SK-N-SH (cell line): ENCODE results near the gene MAP6. TPM values are rescaled to one million over a fixed set of nuclear protein-coding genes. Genes with fewer than 3 reads are reported as not detected.

ENCODE experiments used
- CTCF ChIA-PET: fragments of 300-600, 350-600 bp; formaldehyde crosslinking; extraction: SDS; loops from one replicate; lab custom pipeline; 2021; lab: Yijun Ruan, JAX
- POLR2A ChIA-PET: fragments of 350-600 bp; sonication (Branson Sonifier 250); formaldehyde crosslinking; extraction: SDS; loops from one replicate; lab custom pipeline; 2020; ENCODE audit warnings: antibody characterized with exemption, inconsistent platforms; lab: Yijun Ruan, JAX
- DNase-seq: peaks from one replicate; pipeline ENCODE4 v3.0.0; 2012
- H2AFZ ChIP-seq: fragments of 200-600 bp; sonication (generic); 2 replicates; pipeline ENCODE4 v1.8.1; 2016; ENCODE audit warnings: antibody characterized with exemption, mild to moderate bottlenecking, low read depth
- H3F3A ChIP-seq: fragments of 200-600 bp; sonication (generic); replicated peaks from 2 replicates; pipeline ENCODE3; 2016; ENCODE audit warnings: antibody characterized with exemption, mild to moderate bottlenecking; ENCODE audit not compliant: insufficient read depth
- H3K27ac ChIP-seq, 2 experiments: fragments of 200-500 bp in 1 of 2; fragments of 200-600 bp in 1 of 2; sonication (Bioruptor generic) in 1 of 2; sonication (generic), shearing (Covaris generic) in 1 of 2; 2 replicates each; pipeline versions ENCODE4 v1.5.1 to v1.6.1; 2014 to 2016; ENCODE audit warnings: low read depth in 2 of 2, inconsistent platforms in 1 of 2, low read length in 1 of 2, mild to moderate bottlenecking in 1 of 2, mixed read lengths in 1 of 2
- H3K27me3 ChIP-seq: fragments of 200-600 bp; sonication (generic), shearing (Covaris generic); 2 replicates; pipeline ENCODE4 v1.6.1; 2016; ENCODE audit warnings: mixed run types; ENCODE audit not compliant: insufficient read depth
- H3K36me3 ChIP-seq, 2 experiments: fragments of 200-500 bp in 1 of 2; fragments of 200-600 bp in 1 of 2; sonication (Bioruptor generic) in 1 of 2; sonication (generic) in 1 of 2; replicated peaks in 1 of 2; 2 replicates each; pipeline versions ENCODE3 to v1.5.1; 2014 to 2016; ENCODE audit warnings: low read length in 1 of 2, mild to moderate bottlenecking in 1 of 2; ENCODE audit not compliant: insufficient read depth in 2 of 2, control insufficient read depth in 1 of 2
- H3K4me1 ChIP-seq, 2 experiments: fragments of 200-500 bp in 1 of 2; fragments of 200-600 bp in 1 of 2; sonication (Bioruptor generic) in 1 of 2; sonication (generic), shearing (Covaris generic) in 1 of 2; 2 replicates each; pipeline versions ENCODE4 v1.5.1 to v1.6.1; 2014 to 2016; ENCODE audit warnings: low read depth in 1 of 2, low read length in 1 of 2, mixed run types in 1 of 2; ENCODE audit not compliant: insufficient read depth in 2 of 2, control insufficient read depth in 1 of 2
- H3K4me2 ChIP-seq: fragments of 200-600 bp; sonication (generic), shearing (Covaris generic); 2 replicates; pipeline ENCODE4 v1.6.1; 2017; ENCODE audit warnings: mixed run types
- H3K4me3 ChIP-seq, 2 experiments: fragments of 200-500 bp in 1 of 2; fragments of 200-600 bp in 1 of 2; sonication (Bioruptor generic) in 1 of 2; sonication (generic), shearing (Covaris generic) in 1 of 2; 2 replicates each; pipeline versions ENCODE4 v1.5.1 to v1.8.1; 2014 to 2016; ENCODE audit warnings: low read depth in 2 of 2, inconsistent platforms in 1 of 2, low read length in 1 of 2, mild to moderate bottlenecking in 1 of 2, mixed read lengths in 1 of 2, moderate library complexity in 1 of 2
- H3K79me2 ChIP-seq: fragments of 200-600 bp; sonication (generic); 2 replicates; pipeline ENCODE4 v1.8.1; 2017; ENCODE audit warnings: mild to moderate bottlenecking; ENCODE audit not compliant: insufficient read depth
- H3K9ac ChIP-seq: fragments of 200-600 bp; sonication (generic); 2 replicates; pipeline ENCODE4 v1.6.1; 2017; ENCODE audit warnings: mixed run types
- H3K9me2 ChIP-seq: fragments of 200-600 bp; sonication (generic); 2 replicates; pipeline ENCODE4 v1.6.1; 2017; ENCODE audit warnings: mixed run types
- H3K9me3 ChIP-seq: fragments of 200-600 bp; sonication (generic); 2 replicates; pipeline ENCODE4 v1.6.1; 2017; ENCODE audit warnings: mixed run types, mild to moderate bottlenecking, moderate library complexity
- H4K20me1 ChIP-seq: fragments of 200-600 bp; sonication (generic); 2 replicates; pipeline ENCODE4 v1.6.1; 2017; ENCODE audit warnings: mild to moderate bottlenecking, mixed run types; ENCODE audit not compliant: insufficient read depth
- FOSL2 ChIP-seq: IDR thresholded peaks from 2 replicates; pipeline ENCODE4 v1.4.0; 2012; ENCODE audit warnings: low read depth, mild to moderate bottlenecking, moderate library complexity, borderline replicate concordance
- NRF1 ChIP-seq: IDR thresholded peaks from 2 replicates; pipeline ENCODE4 v1.6.1; 2012; ENCODE audit warnings: low read depth, mild to moderate bottlenecking, low read length
- POLR2AphosphoS5 ChIP-seq: IDR thresholded peaks from 2 replicates; pipeline ENCODE4 v1.6.1; 2012; ENCODE audit warnings: low read depth, low read length
- RAD21 ChIP-seq: IDR thresholded peaks from 2 replicates; pipeline ENCODE4 v1.6.1; 2012; ENCODE audit warnings: mild to moderate bottlenecking, low read length
- RFX5 ChIP-seq: IDR thresholded peaks from 2 replicates; pipeline ENCODE4 v1.6.1; 2012; ENCODE audit warnings: mild to moderate bottlenecking, improper control_type of control experiment, low read length
- SIN3A ChIP-seq: IDR thresholded peaks from 2 replicates; pipeline ENCODE4 v1.6.1; 2012; ENCODE audit warnings: low read depth, mild to moderate bottlenecking, low read length, moderate library complexity, borderline replicate concordance
- TAF1 ChIP-seq: IDR thresholded peaks from 2 replicates; pipeline ENCODE4 v1.6.1; 2012; ENCODE audit warnings: low read depth, mild to moderate bottlenecking, low read length, moderate library complexity, borderline replicate concordance
- WGBS: methylation state at CpG from one replicate; pipeline ENCODE4 v1.1.6; 2017; ENCODE audit warnings: low lambda C conversion rate; 5-methylcytosine and 5-hydroxymethylcytosine counted together
- polyA plus RNA-seq, 3 experiments: library from polyadenylated mRNA; depleted of rRNA; stranded (reverse); fragments of >200 nt; gene quantifications; 2 replicates each; pipeline ENCODE4 v1.2.3, GENCODE V29; 2012
- TF ChIP-seq, protein P1 (sequence below): IDR thresholded peaks from 2 replicates; pipeline ENCODE4 v1.4.0; 2012; ENCODE audit warnings: low read depth
- TF ChIP-seq, protein P2 (sequence below): IDR thresholded peaks from 2 replicates; pipeline ENCODE4 v1.4.0; 2012; ENCODE audit warnings: low read depth, borderline replicate concordance

The MAP6 gene
- polyA plus RNA-seq, 1 of the 3 experiments (the other 2 are of a cell fraction): 11.1 TPM

DNA sequence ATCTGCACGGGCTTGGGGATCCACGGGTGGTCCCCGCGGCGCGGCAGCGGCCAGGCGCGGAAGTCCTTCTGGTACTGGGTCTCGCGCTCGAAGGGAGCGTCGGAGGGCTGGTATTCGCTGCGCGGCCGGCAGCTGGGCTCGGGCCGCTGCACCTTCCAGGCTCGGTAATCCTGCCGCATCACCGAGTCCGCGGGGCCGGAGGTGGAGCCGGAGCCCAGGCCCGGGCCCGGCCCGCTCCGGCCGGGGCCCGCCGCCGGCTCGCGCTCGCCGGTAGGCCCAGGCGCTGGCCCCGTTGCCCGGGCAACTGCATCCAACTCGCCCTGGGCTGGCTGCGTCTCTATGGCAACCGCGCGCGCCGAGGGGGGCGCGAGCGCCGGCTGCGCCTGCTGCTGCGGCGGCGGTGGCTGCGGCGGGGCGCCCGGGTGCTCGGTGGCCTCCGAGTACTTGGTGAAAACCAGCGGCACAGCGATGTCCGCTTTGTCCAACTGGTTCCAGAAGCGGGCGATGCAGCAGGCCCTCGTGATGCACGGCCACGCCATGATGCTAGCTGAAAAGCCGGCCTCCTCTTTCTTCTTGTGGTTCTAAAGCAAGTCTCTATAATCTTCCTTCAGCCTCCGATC, 897 bp downstream of the MAP6 start:
- no peaks in the 10 kb centered on the region for H3K27me3 ChIP-seq
- H3K27ac ChIP-seq: peak overlapping the region; percentile 41 to 96; a peak in 2 of 4 replicates
- WGBS: 14% methylated on average over 2 of the region's 73 CpGs
- H3F3A ChIP-seq: peaks cover 11% of the 10 kb centered on the region
- H3K36me3 ChIP-seq: peaks cover 0 to 6% of the 10 kb centered on the region in 2 experiments
- CTCF ChIA-PET: interaction anchor here (1.1 to 3.8 kb wide), 8 partner anchors 16 to 86 kb away, joined by 3 to 28 read pairs (median 5); no protein-coding TSS in a partner anchor
- peak overlapping the region; percentile 97 for H3K4me2 ChIP-seq
- H4K20me1 ChIP-seq: no peaks in the 10 kb centered on the region
- peaks cover 21 to 23% of the 10 kb centered on the region in 2 experiments; a peak in 3 of 4 replicates for H3K4me1 ChIP-seq
- H2AFZ ChIP-seq: peak overlapping the region; percentile 72
- H3K9ac ChIP-seq: peak overlapping the region; percentile 56
- H3K9me2 ChIP-seq: no peaks in the 10 kb centered on the region
- no peaks in the 10 kb centered on the region for H3K79me2 ChIP-seq
- H3K4me3 ChIP-seq: peak overlapping the region; percentile 64 to 70
- DNase-seq: peak; percentile 95
- no peaks in the 10 kb centered on the region for H3K9me3 ChIP-seq
- TF ChIP-seq RFX5 (no peak), TAF1 (0 out of 2 replicates have a peak, but pooled peaks have one; percentile 16), FOSL2 (no peak), NRF1 (0 out of 2 replicates have a peak, but pooled peaks have one; percentile 18)
- TF ChIP-seq, all 33 proteins: peak for 2
- POLR2A ChIA-PET: interaction anchor here (0.7 to 5.0 kb wide), 7 partner anchors 29 to 142 kb away, joined by 3 to 27 read pairs (median 9); partner anchors contain the start of genes GDPD5 and SERPINH1

DNA sequence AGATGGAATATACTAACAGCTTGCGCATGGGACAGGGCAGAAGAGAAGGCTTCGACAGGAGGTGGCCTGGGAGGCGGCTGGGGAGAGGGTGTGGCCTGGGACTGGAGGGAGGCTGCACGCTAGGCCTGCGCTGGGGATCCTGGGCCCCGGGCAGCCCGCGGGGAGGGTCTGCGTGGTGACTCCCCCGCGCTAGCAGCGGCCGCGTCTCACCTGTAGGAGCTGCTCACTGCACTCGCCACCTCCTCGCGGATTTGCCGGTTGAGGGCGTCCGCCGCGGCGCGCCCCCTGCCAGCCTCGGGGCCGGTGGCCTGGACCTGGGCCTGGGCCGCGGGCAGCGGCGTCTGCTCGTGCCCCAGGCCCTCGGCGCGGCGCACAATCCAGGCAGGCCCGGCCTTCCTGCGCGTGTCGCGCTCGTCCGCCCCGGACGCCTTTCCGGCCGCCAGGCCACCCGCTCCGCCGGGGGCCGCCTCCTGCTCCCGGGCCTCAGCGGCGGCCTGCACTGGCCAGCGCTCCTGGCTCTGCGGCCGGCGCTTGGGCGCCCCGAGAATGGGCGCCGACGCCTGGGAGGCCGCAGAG, 1.5 kb downstream of the MAP6 start:
- 31% methylated on average over 3 of the region's 63 CpGs for WGBS
- H2AFZ ChIP-seq: peak overlapping the region; percentile 38; the same call in 1 of the 2 replicates
- H3F3A ChIP-seq: peaks cover 11% of the 10 kb centered on the region
- H3K4me2 ChIP-seq: peak overlapping the region; percentile 72
- peak overlapping the region; percentile 64 to 70 for H3K4me3 ChIP-seq
- H3K27me3 ChIP-seq: no peaks in the 10 kb centered on the region
- H3K9ac ChIP-seq: peak overlapping the region; percentile 56
- H3K9me3 ChIP-seq: no peaks in the 10 kb centered on the region
- no peaks in the 10 kb centered on the region for H3K9me2 ChIP-seq
- DNase-seq: peak; percentile 82
- ChIA-PET POLR2A (interaction anchor here (1.0 to 5.0 kb wide), 6 partner anchors 29 to 113 kb away, joined by 3 to 27 read pairs (median 10); partner anchors contain the start of gene SERPINH1), CTCF (interaction anchor here (1.1 to 3.8 kb wide), 5 partner anchors 15 to 85 kb away, joined by 3 to 28 read pairs (median 3); no protein-coding TSS in a partner anchor)
- H3K36me3 ChIP-seq: peaks cover 0 to 6% of the 10 kb centered on the region in 2 experiments
- TF ChIP-seq, protein P1, sequence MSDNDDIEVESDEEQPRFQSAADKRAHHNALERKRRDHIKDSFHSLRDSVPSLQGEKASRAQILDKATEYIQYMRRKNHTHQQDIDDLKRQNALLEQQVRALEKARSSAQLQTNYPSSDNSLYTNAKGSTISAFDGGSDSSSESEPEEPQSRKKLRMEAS: peak; percentile 7; the same call in 1 of the 2 replicates
- TF ChIP-seq RAD21: no peak
- no peaks in the 10 kb centered on the region for H3K79me2 ChIP-seq
- no peaks in the 10 kb centered on the region for H4K20me1 ChIP-seq
- peak overlapping the region in 1 of 2 experiments; percentile 96; a peak in 2 of 4 replicates for H3K27ac ChIP-seq
- peaks cover 21 to 23% of the 10 kb centered on the region in 2 experiments; a peak in 3 of 4 replicates for H3K4me1 ChIP-seq

DNA sequence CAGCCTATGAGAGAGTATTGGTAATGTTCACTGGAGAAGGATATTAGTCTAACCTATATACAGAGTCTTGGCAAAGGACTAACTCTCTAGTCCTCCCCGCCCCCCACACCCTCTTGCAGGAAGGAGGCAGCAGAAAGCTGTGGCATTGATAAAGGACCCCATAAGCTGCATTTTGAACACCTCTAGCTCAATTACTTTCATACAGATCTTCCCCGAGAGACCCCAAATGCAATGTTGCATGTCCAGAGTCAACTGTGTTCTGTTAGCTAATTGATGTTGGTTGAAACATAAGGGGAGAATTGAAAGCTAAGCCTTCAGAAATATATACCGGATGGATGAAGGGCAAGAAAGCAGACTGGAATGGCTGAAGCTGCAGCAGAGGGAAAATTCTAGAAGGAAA, 2.8 kb downstream of the MAP6 start:
- H3K9me3 ChIP-seq: 0 out of 2 replicates have a peak, but pooled peaks cover 9% of the 10 kb centered on the region
- H3K79me2 ChIP-seq: no peaks in the 10 kb centered on the region
- H3K4me1 ChIP-seq: peaks cover 21 to 23% of the 10 kb centered on the region in 2 experiments; a peak in 3 of 4 replicates
- H3K9me2 ChIP-seq: no peaks in the 10 kb centered on the region
- H3K9ac ChIP-seq: no peak overlapping the region
- H4K20me1 ChIP-seq: no peaks in the 10 kb centered on the region
- WGBS: 97% methylated on average over 3 of the region's 3 CpGs
- TF ChIP-seq TAF1 (no peak), POLR2AphosphoS5 (no peak), SIN3A (no peak)
- TF ChIP-seq, protein P2, sequence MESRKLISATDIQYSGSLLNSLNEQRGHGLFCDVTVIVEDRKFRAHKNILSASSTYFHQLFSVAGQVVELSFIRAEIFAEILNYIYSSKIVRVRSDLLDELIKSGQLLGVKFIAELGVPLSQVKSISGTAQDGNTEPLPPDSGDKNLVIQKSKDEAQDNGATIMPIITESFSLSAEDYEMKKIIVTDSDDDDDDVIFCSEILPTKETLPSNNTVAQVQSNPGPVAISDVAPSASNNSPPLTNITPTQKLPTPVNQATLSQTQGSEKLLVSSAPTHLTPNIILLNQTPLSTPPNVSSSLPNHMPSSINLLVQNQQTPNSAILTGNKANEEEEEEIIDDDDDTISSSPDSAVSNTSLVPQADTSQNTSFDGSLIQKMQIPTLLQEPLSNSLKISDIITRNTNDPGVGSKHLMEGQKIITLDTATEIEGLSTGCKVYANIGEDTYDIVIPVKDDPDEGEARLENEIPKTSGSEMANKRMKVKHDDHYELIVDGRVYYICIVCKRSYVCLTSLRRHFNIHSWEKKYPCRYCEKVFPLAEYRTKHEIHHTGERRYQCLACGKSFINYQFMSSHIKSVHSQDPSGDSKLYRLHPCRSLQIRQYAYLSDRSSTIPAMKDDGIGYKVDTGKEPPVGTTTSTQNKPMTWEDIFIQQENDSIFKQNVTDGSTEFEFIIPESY: no peak
- H3K4me2 ChIP-seq: no peak overlapping the region
- H3F3A ChIP-seq: peaks cover 11% of the 10 kb centered on the region
- H2AFZ ChIP-seq: no peak overlapping the region
- no peak for DNase-seq
- H3K27ac ChIP-seq: no peak overlapping the region; a peak in 1 of 4 replicates
- H3K4me3 ChIP-seq: peak overlapping the region in 1 of 2 experiments; percentile 14; a peak in 1 of 4 replicates
- H3K36me3 ChIP-seq: peaks cover 6 to 12% of the 10 kb centered on the region in 2 experiments
- ChIA-PET CTCF (interaction anchor here (0.9 to 2.0 kb wide), 5 partner anchors 26 to 119 kb away, joined by 3 to 6 read pairs (median 5); no protein-coding TSS in a partner anchor), POLR2A (interaction anchor here (1.1 to 5.0 kb wide), 4 partner anchors 39 to 112 kb away, joined by 3 to 22 read pairs (median 4); no protein-coding TSS in a partner anchor)
- H3K27me3 ChIP-seq: no peaks in the 10 kb centered on the region
